ENCODE results near the gene SYN1. TPM values are rescaled to one million over a fixed set of nuclear protein-coding genes. Genes with fewer than 3 reads are reported as not detected.

SYN1 gene
- polyA plus RNA-seq, 1 donor (not counting 4 experiments of a cell fraction or from before 2014, with no cell fraction given), result 0.07 TPM

DNA sequence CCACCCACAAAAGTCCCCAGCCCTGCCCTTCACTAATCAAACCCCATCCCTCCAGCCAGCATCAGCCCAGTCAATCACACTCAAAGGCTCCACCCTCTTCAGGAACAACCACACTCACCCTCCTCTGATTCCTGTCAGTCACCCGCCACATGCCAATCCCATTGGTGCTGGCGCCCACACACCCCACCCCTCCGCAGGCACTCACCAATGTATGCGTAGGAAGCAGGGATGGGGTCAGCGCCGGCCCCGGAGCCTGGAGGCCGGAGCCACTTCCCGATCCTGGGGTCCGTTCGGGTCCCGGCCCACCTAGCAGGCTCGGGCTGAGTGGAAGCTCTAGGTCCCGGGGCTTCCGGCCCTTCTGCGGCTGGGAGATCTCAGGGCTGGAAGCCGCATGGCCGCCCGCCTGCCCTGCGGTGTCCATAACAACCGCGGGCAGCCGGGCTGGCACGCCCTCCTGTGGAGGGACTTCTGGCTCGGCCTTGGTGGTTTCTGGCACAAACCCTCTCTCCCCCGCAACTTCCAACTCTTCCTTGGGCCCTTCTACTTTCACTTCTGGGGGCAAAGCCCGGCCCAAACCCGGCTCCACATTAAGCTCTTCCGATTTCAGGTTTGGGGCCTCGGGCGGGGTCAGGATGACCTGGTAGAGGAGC is 18.0 kb upstream of the SYN1 start:
- no peaks in the 10 kb centered on the region for H3K9me1 ChIP-seq (ENCODE audit: control insufficient read depth, extremely low read depth, insufficient read depth, low read length)
- FAIRE-seq (no peak), DNase-seq (ENCODE audit: low read depth, low spot score) (no peak)
- H3K27me3 ChIP-seq (ENCODE audit: control insufficient read depth, extremely low read depth, insufficient read depth, low read length), result no peaks in the 10 kb centered on the region
- no peaks in the 10 kb centered on the region for H3K4me1 ChIP-seq (ENCODE audit: control insufficient read depth, extremely low read depth, insufficient read depth, low read length)
- H3K9me3 ChIP-seq (ENCODE audit: control insufficient read depth, low read depth, low read length), result peaks cover 2% of the 10 kb centered on the region
- no peak overlapping the region for H3K4me2 ChIP-seq (ENCODE audit: control insufficient read depth, extremely low read depth, insufficient read depth, low read depth, low read length)
- dilution Hi-C loops (cut with MboI; ENCODE audit: extremely low pct_ligation_motif_present, low sequenced_read_pairs), result no loop called here
- no peak for TF ChIP-seq EZH2 (IDR thresholded peaks at IDR 0.05; ENCODE audit: low read length)
- TF ChIP-seq, protein P1, sequence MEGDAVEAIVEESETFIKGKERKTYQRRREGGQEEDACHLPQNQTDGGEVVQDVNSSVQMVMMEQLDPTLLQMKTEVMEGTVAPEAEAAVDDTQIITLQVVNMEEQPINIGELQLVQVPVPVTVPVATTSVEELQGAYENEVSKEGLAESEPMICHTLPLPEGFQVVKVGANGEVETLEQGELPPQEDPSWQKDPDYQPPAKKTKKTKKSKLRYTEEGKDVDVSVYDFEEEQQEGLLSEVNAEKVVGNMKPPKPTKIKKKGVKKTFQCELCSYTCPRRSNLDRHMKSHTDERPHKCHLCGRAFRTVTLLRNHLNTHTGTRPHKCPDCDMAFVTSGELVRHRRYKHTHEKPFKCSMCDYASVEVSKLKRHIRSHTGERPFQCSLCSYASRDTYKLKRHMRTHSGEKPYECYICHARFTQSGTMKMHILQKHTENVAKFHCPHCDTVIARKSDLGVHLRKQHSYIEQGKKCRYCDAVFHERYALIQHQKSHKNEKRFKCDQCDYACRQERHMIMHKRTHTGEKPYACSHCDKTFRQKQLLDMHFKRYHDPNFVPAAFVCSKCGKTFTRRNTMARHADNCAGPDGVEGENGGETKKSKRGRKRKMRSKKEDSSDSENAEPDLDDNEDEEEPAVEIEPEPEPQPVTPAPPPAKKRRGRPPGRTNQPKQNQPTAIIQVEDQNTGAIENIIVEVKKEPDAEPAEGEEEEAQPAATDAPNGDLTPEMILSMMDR (optimal IDR thresholded peaks at IDR 0.05 in 1 of 3, IDR thresholded peaks at IDR 0.05 in 1 of 3, conservative IDR thresholded peaks at IDR 0.05 in 1 of 3; ENCODE audit: extremely low read depth in 1 of 3, insufficient read depth in 2 of 3, low read length in 3 of 3), result no peak
- H3K4me3 ChIP-seq (ENCODE audit: control insufficient read depth in 2 of 3, extremely low read depth in 1 of 3, insufficient read depth in 2 of 3, low read depth in 1 of 3, low read length in 3 of 3), result no peak overlapping the region
- H3K27ac ChIP-seq (ENCODE audit: control insufficient read depth, insufficient read depth, low read length), result no peak overlapping the region
- no peak overlapping the region for H2AFZ ChIP-seq (ENCODE audit: control insufficient read depth, low read length)
- H3K79me2 ChIP-seq (ENCODE audit: control insufficient read depth, insufficient read depth, low read length), result no peaks in the 10 kb centered on the region
- H4K20me1 ChIP-seq (ENCODE audit: control insufficient read depth, extremely low read depth, insufficient read depth, low read length), result no peaks in the 10 kb centered on the region
- H3K9ac ChIP-seq (ENCODE audit: control insufficient read depth, extremely low read depth, insufficient read depth, low read length), result no peak overlapping the region
- H3K36me3 ChIP-seq (ENCODE audit: control insufficient read depth in 2 of 2, extremely low read depth in 1 of 2, insufficient read depth in 2 of 2, low read length in 2 of 2), result peaks cover 2 to 19% of the 10 kb centered on the region in 2 experiments

- Histone ChIP-seq H3K4me3 (ENCODE audit: control insufficient read depth in 2 of 3, extremely low read depth in 1 of 3, insufficient read depth in 2 of 3, low read depth in 1 of 3, low read length in 3 of 3) (no peak overlapping the region), H3K4me1 (ENCODE audit: control insufficient read depth, extremely low read depth, insufficient read depth, low read length) (no peaks in the 10 kb centered on the region), H3K4me2 (ENCODE audit: control insufficient read depth, extremely low read depth, insufficient read depth, low read depth, low read length) (no peak overlapping the region), H3K9me3 (ENCODE audit: control insufficient read depth, low read depth, low read length) (peaks cover 2% of the 10 kb centered on the region), H3K27ac (ENCODE audit: control insufficient read depth, insufficient read depth, low read length) (no peak overlapping the region), H3K9me1 (ENCODE audit: control insufficient read depth, extremely low read depth, insufficient read depth, low read length) (no peaks in the 10 kb centered on the region), H4K20me1 (ENCODE audit: control insufficient read depth, extremely low read depth, insufficient read depth, low read length) (no peaks in the 10 kb centered on the region), H3K36me3 (ENCODE audit: control insufficient read depth in 2 of 2, extremely low read depth in 1 of 2, insufficient read depth in 2 of 2, low read length in 2 of 2) (peaks cover 2 to 11% of the 10 kb centered on the region in 2 experiments), H3K79me2 (ENCODE audit: control insufficient read depth, insufficient read depth, low read length) (no peaks in the 10 kb centered on the region), H2AFZ (ENCODE audit: control insufficient read depth, low read length) (no peak overlapping the region), H3K27me3 (ENCODE audit: control insufficient read depth, extremely low read depth, insufficient read depth, low read length) (no peaks in the 10 kb centered on the region), H3K9ac (ENCODE audit: control insufficient read depth, extremely low read depth, insufficient read depth, low read length) (no peak overlapping the region)
- TF ChIP-seq, protein P1 (optimal IDR thresholded peaks at IDR 0.05 in 1 of 3, IDR thresholded peaks at IDR 0.05 in 1 of 3, conservative IDR thresholded peaks at IDR 0.05 in 1 of 3; ENCODE audit: extremely low read depth in 1 of 3, insufficient read depth in 2 of 3, low read length in 3 of 3), result no peak
- TF ChIP-seq EZH2 (IDR thresholded peaks at IDR 0.05; ENCODE audit: low read length), result no peak
- FAIRE-seq, result no peak
- no peak for DNase-seq (ENCODE audit: low read depth, low spot score)
- dilution Hi-C loops (cut with MboI; ENCODE audit: extremely low pct_ligation_motif_present, low sequenced_read_pairs), result no loop called here
Measured at GRCh38 chrX:47634871-47635575, 15.4 kb upstream of the SYN1 start.
